OCI-LY7 (cell line): ENCODE measurements around the gene SRCAP. TPM values are rescaled to one million over a fixed set of nuclear protein-coding genes. Genes with fewer than 3 reads are reported as not detected.
A peak's percentile ranks its signal among the peaks of the same experiment; 100 is the strongest.
"Not testable (repeated sequence)": the region's sequence is repeated elsewhere in the genome, so short reads cannot be mapped to it uniquely, and the experiment has no call there.

ENCODE experiments used
- BruUV-seq: library from RNA; stranded (reverse); fragments of 400-500 nt; replicated peaks from 2 replicates; lab custom pipeline; 2021; lab: Mats Ljungman, UMichigan
- CTCF ChIA-PET: fragments of 300-600 bp; sonication (Branson Sonifier 250); formaldehyde crosslinking; loops from one replicate; lab custom pipeline; 2022; ENCODE audit warnings: antibody characterized with exemption; ENCODE audit not compliant: unreplicated experiment; lab: Charles Lee
- POLR2A ChIA-PET: fragments of 300-600 bp; sonication (Branson Sonifier 250); formaldehyde crosslinking; loops from one replicate; lab custom pipeline; 2022; ENCODE audit warnings: antibody characterized with exemption; lab: Charles Lee
- DNase-seq: peaks from one replicate; pipeline ENCODE4 v3.0.0-alpha.2; 2015; ENCODE audit warnings: low spot score
- H2AFZ ChIP-seq: fragments of 200-600 bp; sonication (generic), shearing (Covaris generic); 2 replicates; pipeline ENCODE4 v1.6.1; 2014; ENCODE audit warnings: mild to moderate bottlenecking, antibody characterized with exemption, low read length, moderate library complexity
- H3K27ac ChIP-seq: fragments of 200-600 bp; sonication (generic); 2 replicates; pipeline ENCODE4 v1.5.1; 2014; ENCODE audit warnings: mixed run types, low read depth, mild to moderate bottlenecking, moderate library complexity, low read length, inconsistent platforms; ENCODE audit not compliant: poor library complexity, severe bottlenecking
- H3K36me3 ChIP-seq: fragments of 200-600 bp; sonication (generic); 2 replicates; pipeline ENCODE4 v1.6.1; 2014; ENCODE audit warnings: mild to moderate bottlenecking, antibody characterized with exemption, low read length, moderate library complexity, mixed read lengths; ENCODE audit not compliant: insufficient read depth
- H3K4me1 ChIP-seq: fragments of 200-600 bp; sonication (generic); 2 replicates; pipeline ENCODE4 v1.5.1; 2014; ENCODE audit warnings: mild to moderate bottlenecking, low read length; ENCODE audit not compliant: insufficient read depth, poor library complexity, severe bottlenecking
- H3K4me2 ChIP-seq: fragments of 200-600 bp; sonication (generic); 2 replicates; pipeline ENCODE4 v1.6.1; 2014; ENCODE audit warnings: mild to moderate bottlenecking, low read length
- H3K4me3 ChIP-seq: fragments of 200-600 bp; sonication (generic); 2 replicates; pipeline ENCODE4 v1.5.1; 2014; ENCODE audit warnings: mild to moderate bottlenecking, low read depth, low read length; ENCODE audit not compliant: poor library complexity, severe bottlenecking
- H3K79me2 ChIP-seq: fragments of 200-600 bp; sonication (generic); 2 replicates; pipeline ENCODE4 v1.6.1; 2016; ENCODE audit warnings: low read depth, mild to moderate bottlenecking, low read length, moderate library complexity, mixed read lengths; ENCODE audit not compliant: insufficient read depth
- H3K9me2 ChIP-seq: fragments of 200-600 bp; sonication (generic); 2 replicates; pipeline ENCODE4 v1.6.1; 2016; ENCODE audit warnings: mild to moderate bottlenecking, low read length, mixed read lengths; ENCODE audit not compliant: insufficient read depth
- H3K9me3 ChIP-seq: fragments of 200-600 bp; sonication (generic); 2 replicates; pipeline ENCODE4 v1.6.1; 2014; ENCODE audit warnings: mild to moderate bottlenecking, mixed run types, low read length, mixed read lengths
- H4K20me1 ChIP-seq: fragments of 200-600 bp; sonication (generic); 2 replicates; pipeline ENCODE4 v1.6.1; 2014; ENCODE audit warnings: mild to moderate bottlenecking, antibody characterized with exemption, low read length, moderate library complexity, mixed read lengths; ENCODE audit not compliant: insufficient read depth
- CTCF ChIP-seq: fragments of 200-600 bp; sonication (generic); conservative IDR thresholded peaks from 2 replicates; pipeline ENCODE4 v1.5.1; 2014; ENCODE audit warnings: mild to moderate bottlenecking, antibody characterized with exemption, low read length, moderate library complexity, mixed read lengths
- EZH2phosphoT487 ChIP-seq: fragments of 200-600 bp; sonication (generic); IDR thresholded peaks from 2 replicates; pipeline ENCODE4 v1.6.1; 2018; ENCODE audit warnings: low read depth, borderline replicate concordance, mild to moderate bottlenecking, mixed run types, antibody characterized with exemption, low read length, moderate library complexity, mixed read lengths
- intact Hi-C: fragments of 100-400 bp; cut with micrococcal nuclease; formaldehyde crosslinking; loops from one replicate; pipeline ENCODE4 v1.10.0; 2022; ENCODE audit not compliant: unreplicated experiment
- total RNA-seq, 2 experiments: library from RNA; depleted of rRNA in 1 of 2; stranded (reverse); fragments of >200 nt in 1 of 2; shearing (Covaris generic) in 1 of 2; gene quantifications; 2 replicates each; pipeline ENCODE4 v1.2.3, GENCODE V29; 2014 to 2022

Gene SRCAP
- total RNA-seq, 2 experiments from 2014 or later, result 41.8 to 93.7 TPM

DNA sequence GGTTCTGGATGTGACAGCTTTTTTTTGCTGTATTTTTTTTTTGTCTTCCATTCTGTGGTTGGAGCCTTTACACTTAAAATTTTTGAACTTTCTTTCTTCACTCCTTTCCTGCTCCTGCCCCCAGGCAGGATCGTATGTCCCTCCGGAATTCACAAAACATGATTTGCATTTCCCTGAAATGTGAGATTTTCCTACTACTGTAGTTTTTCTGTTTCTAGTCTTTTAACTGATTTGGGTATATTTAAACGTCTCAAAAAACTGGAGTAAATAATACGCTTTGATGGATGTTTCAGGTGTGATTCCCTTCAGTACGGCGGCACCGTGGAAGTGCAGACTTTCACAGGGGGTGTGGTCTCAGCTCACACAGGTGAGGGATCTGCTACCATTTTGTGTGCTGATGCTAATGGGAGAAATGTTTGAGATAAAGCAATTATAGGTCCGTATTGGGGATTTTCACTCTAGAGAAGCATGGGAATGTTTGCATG is 686 bp downstream of the SRCAP start:
- H3K4me2 ChIP-seq, result peak overlapping the region; percentile 99
- H3K79me2 ChIP-seq, result peaks cover 30% of the 10 kb centered on the region
- ChIA-PET CTCF (no interaction called here), POLR2A (interaction anchor here (0.6 to 1.0 kb wide), 3 partner anchors 27 to 67 kb away, joined by 3 to 5 read pairs (median 3); no protein-coding TSS in a partner anchor)
- no peak for DNase-seq
- no peaks in the 10 kb centered on the region; the same call in 1 of the 2 replicates for H4K20me1 ChIP-seq
- intact Hi-C loops, result loop anchor here (1.0 to 2.0 kb wide), 3 partner anchors 49 to 227 kb away; partner anchors contain the start of genes ITGAL and PRR14
- peaks cover 54% of the 10 kb centered on the region for H3K36me3 ChIP-seq
- peak overlapping the region; percentile 97 for H3K4me3 ChIP-seq
- BruUV-seq, result no TSS peak
- no peaks in the 10 kb centered on the region for H3K9me3 ChIP-seq
- peak overlapping the region; percentile 87 for H3K27ac ChIP-seq
- H3K9me2 ChIP-seq, result no peaks in the 10 kb centered on the region
- H2AFZ ChIP-seq, result peak overlapping the region; percentile 47; the same call in 1 of the 2 replicates
- peaks cover 21% of the 10 kb centered on the region for H3K4me1 ChIP-seq
- no peak for TF ChIP-seq EZH2phosphoT487
- TF ChIP-seq CTCF, result no peak

GRCh38 chr16:30700491-30700890 is 1.5 kb downstream of the SRCAP start:
- POLR2A ChIA-PET, result interaction anchor here (1.0 kb wide), 1 partner anchor 47 kb away, joined by 3 read pairs; no protein-coding TSS in a partner anchor
- Histone ChIP-seq H3K4me3 (peak overlapping the region; percentile 97), H4K20me1 (no peaks in the 10 kb centered on the region; the same call in 1 of the 2 replicates), H3K79me2 (peaks cover 30% of the 10 kb centered on the region), H3K9me3 (no peaks in the 10 kb centered on the region), H3K27ac (no peak overlapping the region), H3K9me2 (no peaks in the 10 kb centered on the region), H3K4me1 (peaks cover 21% of the 10 kb centered on the region), H3K4me2 (peak overlapping the region; percentile 99), H3K36me3 (peaks cover 62% of the 10 kb centered on the region), H2AFZ (no peak overlapping the region)
- no peak for TF ChIP-seq EZH2phosphoT487
- no peak for TF ChIP-seq CTCF
- CTCF ChIA-PET, result no interaction called here
- no peak for DNase-seq
- BruUV-seq, result no TSS peak
- intact Hi-C loops, result no loop called here

- Histone ChIP-seq H3K79me2 (peaks cover 30% of the 10 kb centered on the region), H3K4me1 (peaks cover 21% of the 10 kb centered on the region), H3K4me2 (0 out of 2 replicates have a peak overlapping the region, but pooled peaks have one; percentile 99), H3K9me2 (no peaks in the 10 kb centered on the region), H2AFZ (no peak overlapping the region), H4K20me1 (no peaks in the 10 kb centered on the region; the same call in 1 of the 2 replicates), H3K36me3 (peaks cover 66% of the 10 kb centered on the region), H3K27ac (no peak overlapping the region), H3K4me3 (no peak overlapping the region), H3K9me3 (no peaks in the 10 kb centered on the region)
- CTCF ChIA-PET, result interaction anchor here (0.6 kb wide), 1 partner anchor 282 kb away, joined by 3 read pairs; no protein-coding TSS in a partner anchor
- TF ChIP-seq EZH2phosphoT487 (no peak), CTCF (no peak)
- no peak for DNase-seq
- POLR2A ChIA-PET, result no interaction called here
- intact Hi-C loops, result no loop called here
- no TSS peak for BruUV-seq
Observed at GRCh38 chr16:30700971-30701370, 2.0 kb downstream of the SRCAP start.

GRCh38 chr16:30703071-30703470 is 4.1 kb downstream of the SRCAP start:
- BruUV-seq, DNase-seq, H3K27ac ChIP-seq, H3K4me2 ChIP-seq, H3K9me2 ChIP-seq, H3K9me3 ChIP-seq, CTCF ChIA-PET, H2AFZ ChIP-seq, H4K20me1 ChIP-seq, intact Hi-C loops, H3K4me3 ChIP-seq: not testable (repeated sequence)
- Histone ChIP-seq H3K4me1 (peaks cover 14% of the 10 kb centered on the region), H3K79me2 (peaks cover 30% of the 10 kb centered on the region), H3K36me3 (peaks cover 87% of the 10 kb centered on the region)
- POLR2A ChIA-PET, result interaction anchor here (0.6 to 1.1 kb wide), 2 partner anchors 94 to 120 kb away, joined by 3 to 11 read pairs; no protein-coding TSS in a partner anchor
